OCI-LY1 (cell line): ENCODE results near the gene PLA2G4B.

ENCODE experiments used
- H2AFZ ChIP-seq: fragments of 200-600 bp; sonication (generic), shearing (Covaris generic); 2 replicates; pipeline ENCODE4 v1.6.0; 2014; ENCODE audit warnings: antibody characterized with exemption, mild to moderate bottlenecking, low read length
- H3F3A ChIP-seq: fragments of 200-600 bp; sonication (generic), shearing (Covaris generic); 2 replicates; pipeline ENCODE4 v1.6.0; 2014; ENCODE audit warnings: mild to moderate bottlenecking, antibody characterized with exemption, low read length, moderate library complexity; ENCODE audit not compliant: insufficient read depth
- H3K27ac ChIP-seq: fragments of 200-600 bp; sonication (generic); 2 replicates; pipeline ENCODE4 v1.5.1; 2014; ENCODE audit warnings: low read length, mixed run types, mild to moderate bottlenecking, low read depth; ENCODE audit not compliant: poor library complexity, severe bottlenecking
- H3K27me3 ChIP-seq: fragments of 200-600 bp; sonication (generic); 2 replicates; pipeline ENCODE4 v1.6.0; 2014; ENCODE audit warnings: antibody characterized with exemption, mild to moderate bottlenecking, low read length, moderate library complexity; ENCODE audit not compliant: insufficient read depth
- H3K36me3 ChIP-seq: fragments of 200-600 bp; sonication (generic); 2 replicates; pipeline ENCODE4 v1.6.1; 2014; ENCODE audit warnings: mild to moderate bottlenecking, antibody characterized with exemption, low read length, moderate library complexity, mixed read lengths; ENCODE audit not compliant: insufficient read depth
- H3K4me1 ChIP-seq: fragments of 200-600 bp; sonication (generic); 2 replicates; pipeline ENCODE4 v1.5.1; 2014; ENCODE audit warnings: mild to moderate bottlenecking, low read length, moderate library complexity; ENCODE audit not compliant: insufficient read depth, severe bottlenecking
- H3K4me2 ChIP-seq: fragments of 200-600 bp; sonication (generic), shearing (Covaris generic); 2 replicates; pipeline ENCODE4 v1.6.1; 2014; ENCODE audit warnings: low read length
- H3K4me3 ChIP-seq: fragments of 200-600 bp; sonication (generic); 2 replicates; pipeline ENCODE4 v1.5.1; 2014; ENCODE audit warnings: low read length, low read depth, mild to moderate bottlenecking, mixed read lengths; ENCODE audit not compliant: poor library complexity, severe bottlenecking
- H3K79me2 ChIP-seq: fragments of 200-600 bp; shearing (Covaris generic); 2 replicates; pipeline ENCODE4 v1.6.1; 2016; ENCODE audit warnings: mixed run types, low read length, mixed read lengths; ENCODE audit not compliant: insufficient read depth
- H3K9ac ChIP-seq: fragments of 200-600 bp; sonication (generic), shearing (Covaris generic); 2 replicates; pipeline ENCODE4 v1.6.1; 2014; ENCODE audit warnings: mild to moderate bottlenecking, low read length, mixed read lengths
- H3K9me2 ChIP-seq: fragments of 200-600 bp; sonication (generic), shearing (Covaris generic); 2 replicates; pipeline ENCODE4 v1.6.1; 2014; ENCODE audit warnings: low read depth, mild to moderate bottlenecking, low read length, mixed read lengths
- H3K9me3 ChIP-seq: fragments of 200-600 bp; shearing (Covaris generic); 2 replicates; pipeline ENCODE4 v1.6.1; 2014; ENCODE audit warnings: low read length, mixed read lengths
- H4K20me1 ChIP-seq: fragments of 200-600 bp; sonication (generic), shearing (Covaris generic); 2 replicates; pipeline ENCODE4 v1.6.0; 2016; ENCODE audit warnings: mild to moderate bottlenecking, low read length; ENCODE audit not compliant: insufficient read depth
- EZH2 ChIP-seq: fragments of 200-600 bp; sonication (generic), shearing (Covaris generic); IDR thresholded peaks from 2 replicates; pipeline ENCODE4 v1.8.0; 2017; ENCODE audit warnings: borderline replicate concordance, mixed run types, mild to moderate bottlenecking, antibody characterized with exemption, low read length, moderate library complexity, mixed read lengths
- TF ChIP-seq, protein P1 (sequence below): fragments of 200-600 bp; sonication (generic), shearing (Covaris generic); IDR thresholded peaks from 2 replicates; pipeline ENCODE4 v1.5.1; 2017; ENCODE audit warnings: mild to moderate bottlenecking, antibody characterized with exemption, low read length, moderate library complexity, mixed read lengths

The PLA2G4B gene

DNA sequence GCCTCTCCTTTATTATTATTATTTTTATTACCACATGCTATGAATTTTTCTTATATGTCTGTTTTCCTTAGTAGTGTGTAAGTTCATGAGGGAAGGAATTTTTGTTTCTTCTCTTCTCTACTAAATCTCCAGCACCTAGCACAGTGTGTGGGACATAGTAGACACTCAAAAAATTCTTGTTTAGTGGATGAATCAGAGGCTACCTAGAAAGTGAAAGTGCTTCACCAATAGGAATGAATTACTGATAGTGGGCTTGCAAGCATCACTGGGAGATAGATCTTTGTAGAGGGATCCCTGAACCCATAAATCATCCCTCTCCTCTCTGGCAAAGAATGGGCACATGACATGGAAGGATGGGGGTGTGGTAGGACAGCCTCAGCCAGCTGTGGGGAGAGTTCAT, 46.7 kb downstream of the PLA2G4B start:
- Histone ChIP-seq H2AFZ (no peak overlapping the region), H3K9me3 (no peaks in the 10 kb centered on the region), H3F3A (no peaks in the 10 kb centered on the region), H3K79me2 (no peaks in the 10 kb centered on the region), H3K27ac (no peak overlapping the region), H3K9ac (no peak overlapping the region), H4K20me1 (no peaks in the 10 kb centered on the region), H3K9me2 (no peaks in the 10 kb centered on the region), H3K4me1 (peaks cover 6% of the 10 kb centered on the region), H3K27me3 (no peaks in the 10 kb centered on the region; the same call in 1 of the 2 replicates), H3K4me2 (no peak overlapping the region), H3K36me3 (no peaks in the 10 kb centered on the region), H3K4me3 (no peak overlapping the region)
- no peak for TF ChIP-seq EZH2
- TF ChIP-seq, protein P1, sequence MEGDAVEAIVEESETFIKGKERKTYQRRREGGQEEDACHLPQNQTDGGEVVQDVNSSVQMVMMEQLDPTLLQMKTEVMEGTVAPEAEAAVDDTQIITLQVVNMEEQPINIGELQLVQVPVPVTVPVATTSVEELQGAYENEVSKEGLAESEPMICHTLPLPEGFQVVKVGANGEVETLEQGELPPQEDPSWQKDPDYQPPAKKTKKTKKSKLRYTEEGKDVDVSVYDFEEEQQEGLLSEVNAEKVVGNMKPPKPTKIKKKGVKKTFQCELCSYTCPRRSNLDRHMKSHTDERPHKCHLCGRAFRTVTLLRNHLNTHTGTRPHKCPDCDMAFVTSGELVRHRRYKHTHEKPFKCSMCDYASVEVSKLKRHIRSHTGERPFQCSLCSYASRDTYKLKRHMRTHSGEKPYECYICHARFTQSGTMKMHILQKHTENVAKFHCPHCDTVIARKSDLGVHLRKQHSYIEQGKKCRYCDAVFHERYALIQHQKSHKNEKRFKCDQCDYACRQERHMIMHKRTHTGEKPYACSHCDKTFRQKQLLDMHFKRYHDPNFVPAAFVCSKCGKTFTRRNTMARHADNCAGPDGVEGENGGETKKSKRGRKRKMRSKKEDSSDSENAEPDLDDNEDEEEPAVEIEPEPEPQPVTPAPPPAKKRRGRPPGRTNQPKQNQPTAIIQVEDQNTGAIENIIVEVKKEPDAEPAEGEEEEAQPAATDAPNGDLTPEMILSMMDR, result no peak

DNA sequence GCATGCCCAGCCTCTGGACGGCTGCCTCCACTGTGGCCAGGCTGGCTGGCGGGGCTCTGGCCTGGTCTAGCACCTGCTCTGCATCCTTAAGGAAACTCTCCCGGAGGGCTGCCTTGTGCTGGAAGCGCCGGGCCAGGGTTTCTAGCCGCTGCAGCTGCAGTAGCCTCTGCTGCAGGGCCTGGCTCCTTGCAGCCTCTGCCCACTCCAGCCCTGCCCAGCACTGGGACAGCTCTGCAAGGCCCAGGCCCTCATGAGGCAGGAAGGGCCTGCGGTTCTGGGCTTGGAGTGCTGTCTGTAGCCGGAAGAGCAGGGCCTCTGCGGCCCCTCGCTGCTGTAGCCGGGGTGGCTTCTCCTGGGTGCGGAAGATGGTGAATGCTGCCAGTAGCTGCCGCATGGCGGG, 47.2 kb downstream of the PLA2G4B start:
- peaks cover 6% of the 10 kb centered on the region for H3K4me1 ChIP-seq
- no peaks in the 10 kb centered on the region for H3K9me2 ChIP-seq
- H3K27me3 ChIP-seq, result no peaks in the 10 kb centered on the region; the same call in 1 of the 2 replicates
- H3K9me3 ChIP-seq, result no peaks in the 10 kb centered on the region
- no peak overlapping the region for H3K4me3 ChIP-seq
- no peaks in the 10 kb centered on the region for H3K79me2 ChIP-seq
- H3K9ac ChIP-seq, result no peak overlapping the region
- TF ChIP-seq, protein P1, result no peak
- TF ChIP-seq EZH2, result no peak
- H3K27ac ChIP-seq, result no peak overlapping the region
- H3F3A ChIP-seq, result no peaks in the 10 kb centered on the region
- H2AFZ ChIP-seq, result no peak overlapping the region
- H4K20me1 ChIP-seq, result no peaks in the 10 kb centered on the region
- no peaks in the 10 kb centered on the region for H3K36me3 ChIP-seq
- H3K4me2 ChIP-seq, result no peak overlapping the region

DNA sequence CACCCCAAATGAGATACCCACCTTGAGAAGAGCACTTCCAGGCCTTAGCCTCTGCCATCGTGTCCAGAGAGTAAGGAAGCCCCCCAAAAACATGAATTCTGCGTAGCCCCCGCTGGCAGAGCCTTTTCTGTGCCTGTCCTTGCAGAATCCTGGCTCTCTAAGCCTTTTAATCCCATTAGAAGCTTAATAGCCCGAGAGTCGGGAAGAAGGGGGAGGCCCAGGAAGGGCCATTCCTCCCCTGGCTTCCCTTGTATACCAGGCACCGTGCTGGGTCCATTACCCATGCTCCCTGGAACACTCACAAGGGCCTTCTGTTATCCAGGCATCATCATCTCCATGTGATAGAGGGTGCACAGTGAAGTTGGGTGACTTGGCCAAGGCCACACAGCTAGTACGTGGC, 48.1 kb downstream of the PLA2G4B start:
- Histone ChIP-seq H4K20me1 (no peaks in the 10 kb centered on the region), H3K4me3 (no peak overlapping the region), H2AFZ (no peak overlapping the region), H3K4me2 (no peak overlapping the region), H3K9me3 (no peaks in the 10 kb centered on the region), H3K9ac (no peak overlapping the region), H3K36me3 (no peaks in the 10 kb centered on the region), H3K4me1 (peaks cover 6% of the 10 kb centered on the region), H3K79me2 (no peaks in the 10 kb centered on the region), H3K27me3 (no peaks in the 10 kb centered on the region; the same call in 1 of the 2 replicates), H3F3A (no peaks in the 10 kb centered on the region), H3K9me2 (no peaks in the 10 kb centered on the region), H3K27ac (no peak overlapping the region)
- no peak for TF ChIP-seq EZH2
- TF ChIP-seq, protein P1, result no peak
